Measurements from ENCODE around the gene CD200R1L. TPM values are rescaled to one million over a fixed set of nuclear protein-coding genes. Genes with fewer than 3 reads are reported as not detected.

Gene CD200R1L
- total and polyA plus RNA-seq, 2 of the 13 experiments (the other 11 are each of a cell fraction or from before 2014, with no cell fraction given): not detected

GRCh38 chr3:112813723-112814171 is 32.9 kb downstream of the CD200R1L start:
- H3K36me3 ChIP-seq (replicated peaks in 1 of 2; ENCODE audit: control insufficient read depth in 1 of 2, insufficient read depth in 2 of 2, low read length in 2 of 2): no peaks in the 10 kb centered on the region
- H3K79me2 ChIP-seq (ENCODE audit: insufficient read depth, low read length): no peaks in the 10 kb centered on the region
- no peaks in the 10 kb centered on the region for H3K27me3 ChIP-seq (ENCODE audit: control insufficient read depth in 1 of 2, insufficient read depth in 2 of 2, low read length in 2 of 2)
- no peak for ATAC-seq
- H3K9me3 ChIP-seq (ENCODE audit: low read length): no peaks in the 10 kb centered on the region
- H4K20me1 ChIP-seq (ENCODE audit: insufficient read depth, low read length): no peaks in the 10 kb centered on the region
- no peak for DNase-seq (ENCODE audit: low spot score)
- ChIA-PET POLR2A (no interaction called here), CTCF (ENCODE audit: low intra/inter-chr PET ratio, low total read pairs) (interaction anchor here (0.7 kb wide), 1 partner anchor 171 kb away, joined by 3 read pairs; no protein-coding TSS in a partner anchor)
- no peak overlapping the region for H3K4me2 ChIP-seq (ENCODE audit: low read depth, low read length)
- 3% methylated on average over 2 of the region's 2 CpGs for WGBS (ENCODE audit: low lambda C conversion rate)
- no peak overlapping the region for H3K27ac ChIP-seq (ENCODE audit: extremely low read length, insufficient read depth, low read length)
- no peak overlapping the region for H2AFZ ChIP-seq (ENCODE audit: low read length)
- intact Hi-C loops (cut with micrococcal nuclease; ENCODE audit: unreplicated experiment): loop anchor here (1.0 to 2.0 kb wide), 2 partner anchors 79 to 170 kb away; no protein-coding TSS in a partner anchor
- H3K4me1 ChIP-seq (ENCODE audit: insufficient read depth, low read length): no peaks in the 10 kb centered on the region
- in situ Hi-C loops (cut with HindIII; ENCODE audit: extremely low pct_ligation_motif_present, low pct_unique_long_range_greater_than_20kb): loop anchor here (10.0 kb wide), 1 partner anchor 169 kb away; the partner anchor contains the start of gene CCDC80
- TF ChIP-seq THYN1 (CRISPR knock-in tag; IDR thresholded peaks at IDR 0.05; ENCODE audit: borderline replicate concordance, low read depth) (no peak), ZNF317 (CRISPR knock-in tag; IDR thresholded peaks at IDR 0.05) (no peak), ZNF816 (CRISPR knock-in tag; IDR thresholded peaks at IDR 0.05; ENCODE audit: borderline replicate concordance) (no peak), ZNF891 (CRISPR knock-in tag; IDR thresholded peaks at IDR 0.05) (no peak), KLF13 (CRISPR knock-in tag; IDR thresholded peaks at IDR 0.05) (no peak), USF2 (IDR thresholded peaks at IDR 0.05; ENCODE audit: low read depth, low read length) (no peak), USF2 (CRISPR knock-in tag; IDR thresholded peaks at IDR 0.05; ENCODE audit: borderline replicate concordance) (no peak), ZNF607 (CRISPR knock-in tag; IDR thresholded peaks at IDR 0.05; ENCODE audit: borderline replicate concordance) (no peak), SRF (IDR thresholded peaks at IDR 0.05; ENCODE audit: low read depth, low read length) (no peak), DDIT3 (CRISPR knock-in tag; IDR thresholded peaks at IDR 0.05) (no peak), CSRNP1 (CRISPR knock-in tag; IDR thresholded peaks at IDR 0.05) (no peak), PLRG1 (conservative IDR thresholded peaks at IDR 0.05) (no peak), HDAC2 (CRISPR knock-in tag; IDR thresholded peaks at IDR 0.05) (no peak)
- H3K4me3 ChIP-seq (replicated peaks in 1 of 3; ENCODE audit: insufficient read depth in 1 of 3, low read depth in 2 of 3, low read length in 3 of 3): no peak overlapping the region
- H3K9ac ChIP-seq (ENCODE audit: insufficient read depth, low read depth, low read length): no peak overlapping the region
- BruUV-seq (replicated peaks): no TSS peak
- FAIRE-seq: no peak
